ENCODE data around the gene SEPTIN3. TPM values are rescaled to one million over a fixed set of nuclear protein-coding genes. Genes with fewer than 3 reads are reported as not detected.

Gene SEPTIN3
- total RNA-seq, 1 donor from 2014 or later = 8.8 TPM

DNA sequence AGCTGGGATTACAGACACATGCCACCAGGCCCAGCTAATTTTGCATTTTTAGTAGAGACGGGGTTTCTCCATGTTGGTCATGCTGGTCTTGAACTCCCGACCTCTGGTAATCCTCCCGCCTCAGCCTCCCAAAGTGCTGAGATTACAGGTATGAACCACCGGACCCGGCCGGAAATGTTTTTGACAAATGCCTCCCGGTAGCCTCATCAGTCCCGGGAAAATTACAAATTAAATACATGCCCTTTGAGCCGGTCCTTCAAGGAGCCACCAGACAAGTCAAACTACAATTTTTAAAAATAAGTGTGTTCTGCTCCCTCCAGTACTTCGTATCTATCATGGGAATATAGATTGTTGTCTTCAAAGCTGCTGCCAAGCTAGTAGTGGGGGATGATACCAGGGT, 46.9 kb downstream of the SEPTIN3 start:
- Mint-ChIP-seq H3K4me1 (peaks cover 4% of the 10 kb centered on the region), H3K36me3 (peaks cover 3% of the 10 kb centered on the region), H3K4me3 (no peak overlapping the region), H3K27me3 (ENCODE audit: low read depth) (peaks cover 46% of the 10 kb centered on the region), H3K9me3 (peaks cover 4% of the 10 kb centered on the region), H3K27ac (no peak overlapping the region)
- TF ChIP-seq, protein P1, sequence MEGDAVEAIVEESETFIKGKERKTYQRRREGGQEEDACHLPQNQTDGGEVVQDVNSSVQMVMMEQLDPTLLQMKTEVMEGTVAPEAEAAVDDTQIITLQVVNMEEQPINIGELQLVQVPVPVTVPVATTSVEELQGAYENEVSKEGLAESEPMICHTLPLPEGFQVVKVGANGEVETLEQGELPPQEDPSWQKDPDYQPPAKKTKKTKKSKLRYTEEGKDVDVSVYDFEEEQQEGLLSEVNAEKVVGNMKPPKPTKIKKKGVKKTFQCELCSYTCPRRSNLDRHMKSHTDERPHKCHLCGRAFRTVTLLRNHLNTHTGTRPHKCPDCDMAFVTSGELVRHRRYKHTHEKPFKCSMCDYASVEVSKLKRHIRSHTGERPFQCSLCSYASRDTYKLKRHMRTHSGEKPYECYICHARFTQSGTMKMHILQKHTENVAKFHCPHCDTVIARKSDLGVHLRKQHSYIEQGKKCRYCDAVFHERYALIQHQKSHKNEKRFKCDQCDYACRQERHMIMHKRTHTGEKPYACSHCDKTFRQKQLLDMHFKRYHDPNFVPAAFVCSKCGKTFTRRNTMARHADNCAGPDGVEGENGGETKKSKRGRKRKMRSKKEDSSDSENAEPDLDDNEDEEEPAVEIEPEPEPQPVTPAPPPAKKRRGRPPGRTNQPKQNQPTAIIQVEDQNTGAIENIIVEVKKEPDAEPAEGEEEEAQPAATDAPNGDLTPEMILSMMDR (IDR thresholded peaks at IDR 0.05; ENCODE audit: unreplicated experiment) = no peak
- no peak for DNase-seq (ENCODE audit: low spot score in 2 of 2, unreplicated experiment in 2 of 2)

DNA sequence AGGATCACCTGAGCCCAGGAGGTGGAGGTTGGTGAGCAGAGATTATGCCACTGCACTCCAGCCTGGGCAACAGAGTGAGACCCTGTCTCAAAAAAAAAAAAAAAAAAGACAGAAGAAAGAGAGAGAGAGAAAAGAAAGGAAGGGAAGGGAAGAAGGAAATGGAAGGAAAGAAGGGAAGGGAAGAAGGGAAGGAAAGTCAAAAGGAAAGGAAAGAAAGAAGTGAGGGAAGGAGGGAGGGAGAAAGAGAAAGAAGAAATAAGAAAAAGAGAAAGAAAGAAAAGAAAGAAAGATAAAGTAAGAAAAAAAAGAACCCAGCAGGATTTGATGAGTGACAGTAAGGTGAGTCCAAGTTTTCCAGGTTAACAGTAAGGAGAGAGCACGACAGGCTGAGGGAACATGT, 49.0 kb downstream of the SEPTIN3 start:
- no peaks in the 10 kb centered on the region for H3K36me3 Mint-ChIP-seq
- peaks cover 43% of the 10 kb centered on the region for H3K27me3 Mint-ChIP-seq (ENCODE audit: low read depth)
- no peaks in the 10 kb centered on the region for H3K9me3 Mint-ChIP-seq
- no peak overlapping the region for H3K27ac Mint-ChIP-seq
- no peak for DNase-seq (ENCODE audit: low spot score in 2 of 2, unreplicated experiment in 2 of 2)
- TF ChIP-seq, protein P1 (IDR thresholded peaks at IDR 0.05; ENCODE audit: unreplicated experiment) = no peak
- peaks cover 4% of the 10 kb centered on the region for H3K4me1 Mint-ChIP-seq
- H3K4me3 Mint-ChIP-seq = no peak overlapping the region

Other genes with a start within 250 kb of the SEPTIN3 start
- 16.9 to 19.1 TPM (median 18.4 TPM) in 3 replicates for gene CCDC134, start 168.8 kb upstream of the SEPTIN3 start, total RNA-seq
- gene SREBF2, start 136.3 kb upstream of the SEPTIN3 start, total RNA-seq = 127 to 130 TPM (median 129 TPM) in 3 replicates
- gene SHISA8, start 54.4 kb upstream of the SEPTIN3 start, total RNA-seq = not detected in 3 replicates
- 3.1 to 3.5 TPM (median 3.3 TPM) in 3 replicates for gene TNFRSF13C, start 42.6 kb upstream of the SEPTIN3 start, total RNA-seq
- gene CENPM, start 22.3 kb upstream of the SEPTIN3 start, total RNA-seq = 12.5 to 14.9 TPM (median 13.3 TPM) in 3 replicates
- gene WBP2NL, start 29.3 kb downstream of the SEPTIN3 start, total RNA-seq = not detected in 3 replicates
- gene NAGA, start 101.4 kb downstream of the SEPTIN3 start, total RNA-seq = 19.4 to 20.7 TPM (median 19.5 TPM) in 3 replicates
- 7.8 to 8.3 TPM (median 8.1 TPM) in 3 replicates for gene PHETA2, start 104.8 kb downstream of the SEPTIN3 start, total RNA-seq
- gene SMDT1, start 110.3 kb downstream of the SEPTIN3 start, total RNA-seq = 71.0 to 87.4 TPM (median 78.9 TPM) in 3 replicates
- gene NDUFA6, start 121.3 kb downstream of the SEPTIN3 start, total RNA-seq = 52.6 to 54.2 TPM (median 53.4 TPM) in 3 replicates
- 6.3 to 7.2 TPM (median 6.4 TPM) in 3 replicates for gene CYP2D6, start 161.4 kb downstream of the SEPTIN3 start, total RNA-seq